ENCODE data around the gene UBAC2. TPM values are rescaled to one million over a fixed set of nuclear protein-coding genes. Genes with fewer than 3 reads are reported as not detected.

The UBAC2 gene
- total and polyA plus RNA-seq, 2 of the 8 experiments (the other 6 are each of a cell fraction or from before 2014, with no cell fraction given), result 75.9 to 76.9 TPM

DNA sequence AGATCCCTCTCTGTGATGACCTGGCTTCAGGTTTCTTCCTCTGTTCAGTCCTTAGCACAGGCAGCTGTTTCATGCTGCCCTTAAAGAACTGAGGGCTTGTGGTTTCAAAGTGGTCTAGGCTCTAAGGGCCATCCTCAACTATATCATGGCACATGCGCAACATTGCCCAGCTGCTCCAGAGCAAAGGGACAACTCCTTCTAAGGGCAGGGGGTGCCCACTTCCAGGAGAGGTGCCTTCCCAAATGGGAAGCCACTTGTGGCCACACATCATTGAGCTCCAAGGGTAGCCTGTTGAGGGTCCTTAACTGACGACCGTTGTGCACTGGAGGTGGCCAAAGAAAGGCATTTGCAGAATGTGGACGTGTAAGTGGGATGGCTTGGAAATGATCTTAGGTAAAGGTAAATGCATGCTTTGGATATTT lies 99.3 kb downstream of the UBAC2 start:
- Histone ChIP-seq H3K9me3 (ENCODE audit: insufficient read depth in 2 of 2, low read depth in 1 of 2, low read length in 1 of 2) (no peaks in the 10 kb centered on the region), H3K27ac (ENCODE audit: low read depth, low read length) (no peak overlapping the region), H3K23ac (ENCODE audit: insufficient read length) (no peak overlapping the region), H3K23me2 (ENCODE audit: low read depth, low read length) (no peaks in the 10 kb centered on the region), H2BK12ac (ENCODE audit: low read depth, low read length) (no peak overlapping the region), H3K4ac (replicated peaks; ENCODE audit: insufficient read length, low read depth, low read length) (no peak overlapping the region), H2AK5ac (ENCODE audit: low read depth, low read length) (no peak overlapping the region), H3K9ac (replicated peaks in 1 of 4; ENCODE audit: extremely low read depth in 1 of 4, low read depth in 3 of 4, low read length in 3 of 4) (no peak overlapping the region; a peak in 1 of 7 replicates), H3K14ac (ENCODE audit: insufficient read length) (no peak overlapping the region), H2BK15ac (ENCODE audit: low read length) (no peak overlapping the region), H3K27me3 (replicated peaks in 1 of 4; ENCODE audit: control insufficient read depth in 3 of 4, extremely low read depth in 1 of 4, insufficient read depth in 3 of 4, low read length in 3 of 4) (no peaks in the 10 kb centered on the region), H4K5ac (ENCODE audit: insufficient read length, low read depth, low read length) (no peak overlapping the region), H3K4me1 (replicated peaks in 1 of 4; ENCODE audit: control insufficient read depth in 3 of 4, insufficient read depth in 4 of 4, low read length in 3 of 4) (no peaks in the 10 kb centered on the region; a peak in 1 of 7 replicates), H3K56ac (replicated peaks; ENCODE audit: insufficient read length, low read depth, low read length) (no peak overlapping the region), H3K18ac (ENCODE audit: extremely low read depth, low read length) (no peak overlapping the region), H3K4me2 (ENCODE audit: insufficient read depth in 1 of 2, low read depth in 2 of 2, low read length in 2 of 2) (no peak overlapping the region), H4K91ac (replicated peaks; ENCODE audit: insufficient read length, low read length) (no peak overlapping the region), H2BK20ac (ENCODE audit: low read length) (no peak overlapping the region), H3K79me1 (ENCODE audit: low read depth, low read length) (0 out of 2 replicates have a peak, but pooled peaks cover 2% of the 10 kb centered on the region), H2BK5ac (ENCODE audit: low read depth, low read length) (no peak overlapping the region), H4K8ac (ENCODE audit: extremely low read depth, insufficient read depth, low read length) (no peak overlapping the region; the same call in 1 of the 2 replicates), H3K36me3 (ENCODE audit: control insufficient read depth in 2 of 4, insufficient read depth in 4 of 4, low read length in 3 of 4) (no peaks in the 10 kb centered on the region), H3K79me2 (ENCODE audit: control insufficient read depth in 1 of 2, insufficient read depth in 2 of 2, low read length in 2 of 2) (no peaks in the 10 kb centered on the region), H2AFZ (ENCODE audit: low read length) (no peak overlapping the region), H4K20me1 (replicated peaks in 1 of 2; ENCODE audit: control insufficient read depth in 1 of 2, insufficient read depth in 2 of 2, low read length in 2 of 2) (peaks cover 3 to 5% of the 10 kb centered on the region in 2 experiments), H2BK120ac (replicated peaks; ENCODE audit: low read depth, low read length) (no peak overlapping the region), H3K4me3 (ENCODE audit: extremely low read depth in 1 of 4, insufficient read depth in 2 of 4, low read depth in 3 of 4, low read length in 4 of 4) (no peak overlapping the region)
- ChIA-PET POLR2A (ENCODE audit: partially characterized antibody) (interaction anchor here (0.6 to 1.5 kb wide), 2 partner anchors 9 to 190 kb away, joined by 3 read pairs; no protein-coding TSS in a partner anchor), CTCF (ENCODE audit: partially characterized antibody) (interaction anchor here (0.8 to 2.0 kb wide), 5 partner anchors 19 to 123 kb away, joined by 3 to 6 read pairs (median 3); no protein-coding TSS in a partner anchor)
- 84% methylated on average over 4 of the region's 4 CpGs; no CpG with 5 or more reads in 1 of the 2 experiments for WGBS, 2 experiments (ENCODE audit: extremely low coverage in 1 of 2, insufficient coverage in 1 of 2, insufficient read length in 1 of 2, insufficient replicate concordance in 2 of 2, low coverage in 1 of 2, low lambda C conversion rate in 2 of 2, missing lambda C conversion rate in 1 of 2)
- no peak for TF ChIP-seq TAF1 (IDR thresholded peaks at IDR 0.05; ENCODE audit: low read depth, low read length)
- peak; percentile 45; the same call in 1 of the 2 replicates for TF ChIP-seq TEAD4 (IDR thresholded peaks at IDR 0.05; ENCODE audit: low read depth, low read length)
- TF ChIP-seq, protein P1, sequence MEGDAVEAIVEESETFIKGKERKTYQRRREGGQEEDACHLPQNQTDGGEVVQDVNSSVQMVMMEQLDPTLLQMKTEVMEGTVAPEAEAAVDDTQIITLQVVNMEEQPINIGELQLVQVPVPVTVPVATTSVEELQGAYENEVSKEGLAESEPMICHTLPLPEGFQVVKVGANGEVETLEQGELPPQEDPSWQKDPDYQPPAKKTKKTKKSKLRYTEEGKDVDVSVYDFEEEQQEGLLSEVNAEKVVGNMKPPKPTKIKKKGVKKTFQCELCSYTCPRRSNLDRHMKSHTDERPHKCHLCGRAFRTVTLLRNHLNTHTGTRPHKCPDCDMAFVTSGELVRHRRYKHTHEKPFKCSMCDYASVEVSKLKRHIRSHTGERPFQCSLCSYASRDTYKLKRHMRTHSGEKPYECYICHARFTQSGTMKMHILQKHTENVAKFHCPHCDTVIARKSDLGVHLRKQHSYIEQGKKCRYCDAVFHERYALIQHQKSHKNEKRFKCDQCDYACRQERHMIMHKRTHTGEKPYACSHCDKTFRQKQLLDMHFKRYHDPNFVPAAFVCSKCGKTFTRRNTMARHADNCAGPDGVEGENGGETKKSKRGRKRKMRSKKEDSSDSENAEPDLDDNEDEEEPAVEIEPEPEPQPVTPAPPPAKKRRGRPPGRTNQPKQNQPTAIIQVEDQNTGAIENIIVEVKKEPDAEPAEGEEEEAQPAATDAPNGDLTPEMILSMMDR (IDR thresholded peaks at IDR 0.05; ENCODE audit: control extremely low read depth in 1 of 3, insufficient read depth in 1 of 3, low read depth in 1 of 3, low read length in 3 of 3), result no peak
- TF ChIP-seq ZNF274 (IDR thresholded peaks at IDR 0.05; ENCODE audit: borderline replicate concordance, extremely low read depth, low read length), result no peak
- no peak for TF ChIP-seq SUZ12 (IDR thresholded peaks at IDR 0.05; ENCODE audit: low read length)
- TF ChIP-seq RXRA (IDR thresholded peaks at IDR 0.05; ENCODE audit: insufficient read depth, low read depth, low read length), result no peak
- no peak for TF ChIP-seq RBBP5 (IDR thresholded peaks at IDR 0.05; ENCODE audit: borderline replicate concordance, low read depth, low read length)
- no peak for TF ChIP-seq KDM4A (IDR thresholded peaks at IDR 0.05; ENCODE audit: low read depth, low read length, severe bottlenecking)
- FAIRE-seq, result no peak
- DNase-seq (ENCODE audit: low read depth in 1 of 2, low spot score in 2 of 2), result no peak
